GM23338 (cell line): Measurements from ENCODE around the gene SCAPER. TPM values are rescaled to one million over a fixed set of nuclear protein-coding genes. Genes with fewer than 3 reads are reported as not detected.

Experiments
- ATAC-seq: fragments of 200-7000 bp; cut with Tn5 transposase; 3 replicates; pipeline ENCODE4 v1.9.1; 2020
- DNase-seq: peaks from one replicate; pipeline ENCODE4 v3.0.0-alpha.2; 2015; ENCODE audit warnings: low spot score
- H2AFZ ChIP-seq: fragments of 200-600 bp; sonication (generic); 2 replicates; pipeline ENCODE4 v1.8.0; 2016; ENCODE audit warnings: antibody characterized with exemption, mild to moderate bottlenecking, moderate library complexity
- H3F3A ChIP-seq: fragments of 200-600 bp; sonication (generic); replicated peaks from 2 replicates; pipeline ENCODE4 v1.8.0; 2017; ENCODE audit warnings: antibody characterized with exemption, mixed run types, low read depth
- H3K27ac ChIP-seq: fragments of 200-600 bp; sonication (generic); 2 replicates; pipeline ENCODE4 v1.6.1; 2016; ENCODE audit warnings: low read depth
- H3K27me3 ChIP-seq: fragments of 200-600 bp; sonication (generic); 2 replicates; pipeline ENCODE4 v1.8.0; 2016; ENCODE audit warnings: mild to moderate bottlenecking, mixed run types, moderate library complexity; ENCODE audit not compliant: insufficient read depth
- H3K36me3 ChIP-seq: fragments of 200-600 bp; sonication (generic); 2 replicates; pipeline ENCODE4 v1.8.0; 2016; ENCODE audit warnings: mild to moderate bottlenecking; ENCODE audit not compliant: insufficient read depth
- H3K4me1 ChIP-seq: fragments of 200-600 bp; sonication (generic); 2 replicates; pipeline ENCODE4 v1.8.0; 2016; ENCODE audit warnings: mild to moderate bottlenecking, moderate library complexity; ENCODE audit not compliant: insufficient read depth
- H3K4me2 ChIP-seq: fragments of 200-600 bp; sonication (generic); 2 replicates; pipeline ENCODE4 v1.7.1; 2017; ENCODE audit warnings: mixed run types
- H3K4me3 ChIP-seq: fragments of 200-600 bp; sonication (generic); 2 replicates; pipeline ENCODE4 v1.6.1; 2016; ENCODE audit warnings: mixed run types
- H3K79me2 ChIP-seq: fragments of 200-600 bp; sonication (generic); replicated peaks from 2 replicates; pipeline ENCODE4 v1.8.0; 2017; ENCODE audit warnings: mild to moderate bottlenecking; ENCODE audit not compliant: insufficient read depth
- H3K9me2 ChIP-seq: fragments of 200-600 bp; sonication (generic); 2 replicates; pipeline ENCODE4 v1.8.0; 2017; ENCODE audit not compliant: insufficient read depth
- H4K20me1 ChIP-seq: fragments of 200-600 bp; sonication (generic); replicated peaks from 2 replicates; pipeline ENCODE4 v1.8.0; 2017; ENCODE audit warnings: mild to moderate bottlenecking; ENCODE audit not compliant: insufficient read depth
- H3K27ac Mint-ChIP-seq: 2 replicates; pipeline ENCODE4 v1.8.0; 2020; ENCODE audit warnings: inconsistent platforms, mild to moderate bottlenecking, moderate library complexity, mixed read lengths
- H3K27me3 Mint-ChIP-seq: 3 replicates; pipeline ENCODE4 v1.8.0; 2022; ENCODE audit warnings: low read depth, mild to moderate bottlenecking, moderate library complexity, mixed read lengths, inconsistent platforms; ENCODE audit not compliant: insufficient read depth, poor library complexity
- H3K36me3 Mint-ChIP-seq: 3 replicates; pipeline ENCODE4 v1.8.0; 2021; ENCODE audit warnings: low read depth, mild to moderate bottlenecking, inconsistent platforms, moderate library complexity, mixed read lengths
- H3K4me1 Mint-ChIP-seq: 3 replicates; pipeline ENCODE4 v1.8.0; 2020; ENCODE audit warnings: mild to moderate bottlenecking, inconsistent platforms, mixed read lengths
- H3K4me3 Mint-ChIP-seq: 3 replicates; pipeline ENCODE4 v1.8.0; 2021; ENCODE audit warnings: moderate library complexity, mild to moderate bottlenecking, inconsistent platforms, mixed read lengths
- H3K9me3 Mint-ChIP-seq: 3 replicates; pipeline ENCODE4 v1.8.0; 2020; ENCODE audit warnings: moderate library complexity, mild to moderate bottlenecking, inconsistent platforms, mixed read lengths
- CREB1 ChIP-seq: fragments of 250-450 bp; sonication (Bioruptor Pico); IDR thresholded peaks from 2 replicates; pipeline ENCODE4 v1.5.0; 2020; ENCODE audit warnings: low read depth, mild to moderate bottlenecking, moderate library complexity
- CTCF ChIP-seq, 2 experiments: fragments of 200-600 bp in 1 of 2; sonication (generic) in 1 of 2; conservative IDR thresholded peaks; 2 replicates each; pipeline versions ENCODE4 v1.5.1 to v1.6.1; 2016 to 2017; ENCODE audit warnings: antibody characterized with exemption in 2 of 2, low read depth in 2 of 2, mild to moderate bottlenecking in 2 of 2, moderate library complexity in 1 of 2
- ETS1 ChIP-seq: IDR thresholded peaks from 2 replicates; pipeline ENCODE4 v1.6.1; 2016; ENCODE audit warnings: antibody characterized with exemption
- EZH2 ChIP-seq: fragments of 200-600 bp; sonication (generic); IDR thresholded peaks from one replicate; pipeline ENCODE4 v1.8.0; 2017; ENCODE audit warnings: antibody characterized with exemption, mild to moderate bottlenecking, low read depth; ENCODE audit not compliant: unreplicated experiment
- JUNB ChIP-seq: IDR thresholded peaks from one replicate; pipeline ENCODE4 v1.6.1; 2016; ENCODE audit warnings: antibody characterized with exemption; ENCODE audit not compliant: unreplicated experiment
- NANOG ChIP-seq: IDR thresholded peaks from 2 replicates; pipeline ENCODE4 v1.6.1; 2016; ENCODE audit warnings: antibody characterized with exemption, borderline replicate concordance
- REST ChIP-seq: IDR thresholded peaks from one replicate; pipeline ENCODE4 v1.6.1; 2018; ENCODE audit warnings: antibody characterized with exemption; ENCODE audit not compliant: unreplicated experiment
- STAT1 ChIP-seq: IDR thresholded peaks from one replicate; pipeline ENCODE4 v1.6.1; 2016; ENCODE audit warnings: antibody characterized with exemption; ENCODE audit not compliant: unreplicated experiment
- ZNF331 ChIP-seq: fragments of 250-450 bp; sonication (Bioruptor Pico); IDR thresholded peaks from 2 replicates; pipeline ENCODE4 v1.5.0; 2020; ENCODE audit warnings: low read depth, mild to moderate bottlenecking, moderate library complexity
- ZNF462 ChIP-seq: fragments of 250-450 bp; sonication (Bioruptor Pico); IDR thresholded peaks from 2 replicates; pipeline ENCODE4 v1.5.0; 2020; ENCODE audit warnings: mild to moderate bottlenecking, moderate library complexity
- polyA plus RNA-seq: library from polyadenylated mRNA; unstranded; fragments of >200 nt; fragmentation: Nextera tagmentation; extraction: Ambion mirVana; gene quantifications from 2 replicates; pipeline ENCODE4 v1.2.1, GENCODE V29; 2016
- total RNA-seq: library from RNA; depleted of rRNA; stranded (reverse); fragments of >200 nt; shearing (Covaris generic); gene quantifications from 2 replicates; pipeline ENCODE4 v1.2.3, GENCODE V29; 2014

Gene SCAPER
- total and polyA plus RNA-seq, 2 experiments from 2014 or later, result 9.1 to 17.6 TPM

GRCh38 chr15:76799760-76800159 lies 105.4 kb downstream of the SCAPER start:
- no peaks in the 10 kb centered on the region for H3K9me2 ChIP-seq
- ATAC-seq (no peak), DNase-seq (no peak)
- Mint-ChIP-seq H3K9me3 (no peaks in the 10 kb centered on the region), H3K27me3 (peaks cover 1% of the 10 kb centered on the region), H3K27ac (0 out of 2 replicates have a peak overlapping the region, but pooled peaks have one; percentile 38), H3K36me3 (no peaks in the 10 kb centered on the region), H3K4me3 (no peak overlapping the region), H3K4me1 (peaks cover 19% of the 10 kb centered on the region)
- H3K27me3 ChIP-seq, result no peaks in the 10 kb centered on the region
- H3K36me3 ChIP-seq, result no peaks in the 10 kb centered on the region
- TF ChIP-seq JUNB (no peak), CREB1 (no peak), EZH2 (no peak), ZNF331 (no peak), ETS1 (no peak), CTCF (conservative IDR thresholded peaks at IDR 0.05; ENCODE audit: low read depth in 2 of 2) (no peak), NANOG (no peak), REST (no peak), ZNF462 (CRISPR knock-in tag) (no peak), STAT1 (no peak)
- H3K4me2 ChIP-seq, result no peak overlapping the region
- H3K27ac ChIP-seq, result no peak overlapping the region
- no peaks in the 10 kb centered on the region for H3K79me2 ChIP-seq
- H3K4me3 ChIP-seq, result no peak overlapping the region
- no peaks in the 10 kb centered on the region for H3F3A ChIP-seq
- H4K20me1 ChIP-seq, result no peaks in the 10 kb centered on the region
- peaks cover 13% of the 10 kb centered on the region; the same call in 1 of the 2 replicates for H3K4me1 ChIP-seq
- H2AFZ ChIP-seq, result no peak overlapping the region
